ENCODE results near the gene CRMP1.
"Not testable (repeated sequence)": the region's sequence is repeated elsewhere in the genome, so short reads cannot be mapped to it uniquely, and the experiment has no call there.

CRMP1 gene

DNA sequence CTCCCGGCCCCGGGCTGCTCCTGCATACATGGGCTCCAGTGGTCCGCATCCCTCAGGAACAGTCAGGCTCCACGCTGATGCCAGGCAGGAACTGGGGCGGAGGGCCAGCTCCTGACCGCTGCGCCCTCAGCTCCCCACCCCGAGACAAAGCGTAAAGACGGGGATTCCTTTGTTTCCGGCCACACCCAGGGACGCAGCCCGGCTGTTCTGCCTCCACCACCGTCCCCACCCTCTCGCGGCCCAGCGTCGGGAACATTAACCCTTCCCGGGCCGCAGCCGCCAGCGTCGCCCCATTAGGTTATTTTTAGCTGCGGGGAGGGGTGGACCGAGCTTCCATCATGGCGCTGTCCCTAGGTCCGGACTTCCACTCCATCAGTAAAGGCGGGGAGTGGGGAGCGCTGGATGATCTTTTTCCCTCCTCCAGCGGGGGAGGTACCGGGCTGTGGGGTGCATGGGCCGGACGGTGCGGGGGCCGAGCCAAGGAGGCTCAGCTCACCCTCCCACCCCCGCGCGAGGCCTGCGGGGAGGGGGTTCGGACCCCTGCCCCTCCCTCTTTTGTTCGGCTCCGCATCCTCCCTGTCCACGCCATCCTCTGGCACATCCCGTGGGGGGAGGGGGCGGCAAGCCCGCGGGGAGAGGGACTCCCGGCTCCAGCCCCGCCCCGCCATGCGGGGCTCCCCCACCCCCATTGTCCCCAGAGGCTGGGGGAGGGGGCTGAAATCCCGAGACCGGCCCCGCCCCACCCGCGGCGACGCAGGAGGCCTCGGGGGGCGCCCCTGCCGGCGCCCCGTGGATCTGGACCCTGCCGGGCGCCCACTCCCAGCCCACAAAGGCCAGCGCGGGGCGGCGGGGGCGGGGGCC lies 5.3 kb downstream of the CRMP1 start:
- DNase-seq: no peak

DNA sequence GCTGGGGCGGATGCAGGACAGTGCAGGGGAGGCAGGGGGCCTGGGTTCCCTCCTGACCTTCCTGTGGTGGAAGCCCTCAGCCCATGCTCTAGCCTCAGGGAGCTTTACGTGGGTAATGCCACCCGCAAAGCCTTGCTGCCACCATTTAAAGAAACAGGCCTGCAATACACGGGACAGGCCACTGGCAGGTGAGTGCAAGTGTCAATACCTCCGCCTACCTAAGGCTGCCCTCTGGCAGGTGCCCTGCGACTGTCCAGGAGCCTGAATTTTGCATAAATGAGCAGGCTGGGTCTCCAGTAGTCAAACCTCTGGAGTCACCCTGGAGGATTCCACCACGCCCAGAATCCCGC lies 5.9 kb downstream of the CRMP1 start:
- no peak for DNase-seq

DNA sequence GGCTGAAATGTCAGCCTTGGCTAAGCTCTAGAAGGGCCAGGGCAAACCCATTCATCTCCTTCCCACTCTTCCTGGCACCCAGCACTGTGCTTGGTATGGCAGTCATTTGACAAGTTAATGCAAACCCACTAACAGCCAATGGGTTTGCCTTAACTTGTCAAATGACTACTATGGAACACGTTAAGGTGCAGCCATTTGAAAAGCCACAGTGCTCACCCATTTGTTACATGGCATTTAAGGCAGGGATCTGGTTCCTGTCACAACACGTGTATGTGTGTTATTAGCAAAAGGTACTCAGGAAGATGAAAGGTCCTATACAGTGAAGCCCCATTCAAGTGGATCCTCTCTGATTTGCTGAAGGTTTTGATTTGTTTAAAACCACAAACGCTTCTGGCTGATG lies 7.2 kb downstream of the CRMP1 start:
- no peak for DNase-seq

DNA sequence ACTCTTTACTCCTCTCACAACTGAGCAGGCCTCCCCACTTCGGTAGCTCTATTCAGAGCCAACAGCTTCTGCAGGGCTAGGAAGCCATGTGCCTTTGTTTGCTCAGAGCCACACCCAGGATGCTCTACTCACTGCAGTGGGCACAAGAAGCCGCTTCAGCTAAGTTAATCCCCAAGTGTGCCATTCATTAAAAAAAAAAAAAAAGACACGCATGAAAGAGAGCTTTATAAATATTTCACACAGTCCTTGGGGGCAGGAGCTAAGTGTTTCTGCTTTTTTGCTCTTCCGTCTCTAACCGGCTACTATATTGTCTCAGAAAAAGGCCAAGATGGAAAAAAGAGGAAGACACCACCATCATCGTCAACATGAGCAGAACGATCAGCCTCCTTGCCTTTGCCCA lies 8.1 kb downstream of the CRMP1 start:
- DNase-seq: no peak

DNA sequence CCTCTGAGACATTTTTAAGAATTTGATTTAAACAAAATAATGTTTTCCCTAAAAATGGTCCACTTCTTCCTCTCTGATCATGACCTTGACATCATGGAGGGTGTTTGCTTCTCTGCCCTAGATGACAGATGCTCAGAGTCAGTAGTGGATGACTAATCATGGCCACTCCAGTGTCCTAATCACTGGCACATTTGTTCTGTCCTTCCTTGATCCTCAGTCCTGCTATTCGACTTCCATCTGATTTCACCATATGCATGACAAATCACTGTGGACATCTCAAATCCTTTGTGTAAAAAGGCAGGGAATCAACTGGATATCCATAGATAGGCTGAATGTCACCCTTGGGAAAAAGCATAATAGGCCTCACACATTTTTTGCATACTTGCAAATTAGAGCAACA lies 9.0 kb downstream of the CRMP1 start:
- no peak for DNase-seq

DNA sequence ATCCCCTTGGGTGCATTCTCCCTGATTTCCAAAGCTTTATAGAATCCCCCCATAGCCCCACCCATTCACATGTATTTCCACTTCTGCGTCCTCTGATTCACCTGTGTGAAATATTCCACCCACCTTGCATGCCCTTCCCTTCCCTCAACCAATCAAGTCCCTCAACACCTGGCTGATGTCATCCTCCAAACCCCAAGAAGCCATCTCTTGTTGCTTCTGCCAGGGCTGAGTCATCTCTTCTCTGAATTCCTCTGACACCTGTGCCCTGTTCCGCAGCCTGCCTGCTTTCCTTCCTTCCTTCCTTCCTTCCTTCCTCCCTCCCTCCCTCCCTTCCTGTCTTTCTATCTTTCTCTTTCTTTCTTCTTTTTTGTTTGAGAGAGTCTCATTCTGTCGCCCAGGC lies 9.9 kb downstream of the CRMP1 start:
- no peak for DNase-seq

DNA sequence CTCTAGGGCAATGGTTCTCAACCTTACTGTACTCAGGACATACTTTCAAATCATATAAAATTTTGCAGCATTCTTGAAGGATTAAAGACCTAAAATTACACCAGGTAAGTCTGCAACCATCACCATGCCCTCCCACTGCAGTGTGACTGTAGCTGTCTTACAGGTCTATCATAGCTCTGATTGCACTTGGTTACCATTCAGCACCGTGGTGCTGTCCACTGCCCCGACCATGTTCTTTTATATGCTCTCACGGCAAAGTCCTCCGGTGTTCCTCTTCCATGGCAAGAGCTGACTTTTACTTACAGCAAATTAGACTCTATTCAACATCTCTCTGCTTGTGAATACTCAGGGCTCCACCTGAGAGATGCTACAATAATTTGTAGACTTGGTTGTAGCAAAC lies 11.5 kb downstream of the CRMP1 start:
- DNase-seq: no peak

DNA sequence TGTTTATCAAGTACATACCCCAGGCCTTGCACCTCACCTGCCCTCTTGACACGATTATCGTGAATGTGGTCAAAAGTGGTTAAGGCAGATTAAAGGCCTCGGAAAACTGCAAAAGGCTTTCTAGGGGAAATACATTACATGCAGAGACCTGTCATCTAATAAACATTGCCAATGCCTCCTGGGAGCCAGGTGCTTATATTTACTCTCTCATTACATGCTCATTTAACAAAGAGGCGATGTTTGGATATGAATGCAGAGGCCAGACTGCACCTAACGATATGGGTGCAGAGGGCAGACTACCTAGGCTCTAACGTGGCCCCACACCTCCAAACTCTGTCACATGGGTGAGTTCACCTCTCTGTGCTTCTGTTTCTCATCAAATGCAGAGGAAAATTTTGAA lies 14.5 kb downstream of the CRMP1 start:
- no peak for DNase-seq

DNA sequence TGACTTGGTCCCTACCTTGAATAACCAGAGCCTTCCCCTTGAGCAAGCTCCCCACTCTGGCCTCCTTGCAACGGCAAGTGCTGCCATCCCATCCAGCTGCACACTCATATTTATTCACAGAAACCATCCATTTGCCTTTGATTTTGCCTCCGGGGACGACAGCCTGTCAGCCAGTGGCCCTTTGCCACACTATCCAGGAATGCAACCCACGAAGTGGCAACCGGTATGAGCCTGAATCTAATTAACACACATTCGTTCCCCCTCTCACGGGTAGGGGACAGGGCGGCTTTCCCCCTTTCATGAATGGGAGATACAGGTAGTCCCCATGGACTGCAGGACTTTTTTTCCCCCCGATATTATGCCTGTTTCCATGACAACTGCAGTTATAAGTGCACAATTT lies 15.5 kb downstream of the CRMP1 start:
- no peak for DNase-seq

DNA sequence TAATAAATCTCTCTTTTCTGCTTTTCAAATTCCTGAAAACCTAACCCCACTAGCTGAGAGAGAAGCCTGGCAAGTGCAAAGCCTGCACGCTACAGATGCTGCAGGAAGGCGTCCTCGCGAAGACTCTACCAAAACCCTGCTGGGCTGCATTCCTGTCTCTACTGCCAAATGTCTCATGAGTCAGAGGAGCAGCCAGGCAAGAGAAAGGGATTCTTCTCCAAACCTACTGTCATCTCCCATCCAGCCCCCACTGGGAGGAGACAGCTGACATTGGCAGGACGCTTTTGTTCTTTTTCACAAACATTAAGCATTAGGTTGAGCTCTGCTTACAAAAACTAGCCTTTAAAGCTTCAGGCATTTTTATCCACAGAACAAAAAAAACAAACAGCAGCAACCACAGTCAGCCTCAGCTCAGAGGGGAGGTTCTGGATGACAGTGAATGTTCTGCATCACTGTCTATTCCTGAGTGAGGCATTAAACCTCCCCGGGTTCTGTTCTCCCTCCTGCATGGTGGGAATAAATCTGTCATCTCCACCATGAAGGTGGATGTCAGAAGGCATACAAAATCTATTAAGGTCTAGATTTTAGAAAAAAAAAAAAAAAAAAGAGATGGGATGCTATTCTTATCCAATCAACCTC lies 18.0 kb downstream of the CRMP1 start:
- DNase-seq: no peak

DNA sequence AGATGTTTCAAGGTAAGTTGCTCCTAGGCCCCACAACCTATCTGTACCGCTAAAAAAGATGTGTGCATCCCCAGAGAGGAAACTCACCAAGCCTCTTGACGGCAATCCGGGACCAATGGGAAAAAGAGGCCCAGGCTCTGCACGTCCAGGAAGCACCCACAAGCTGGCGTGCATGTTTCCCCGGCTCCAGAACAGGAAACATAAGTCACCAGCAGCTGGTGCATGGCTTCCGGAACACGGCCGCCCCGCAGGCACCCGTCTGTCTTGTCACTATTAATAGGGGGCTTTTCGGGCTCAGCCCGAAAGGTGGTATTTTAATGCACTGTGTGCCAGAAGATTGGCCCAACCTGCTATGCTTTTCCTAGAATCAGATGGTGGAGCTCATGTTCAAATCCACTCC lies 22.2 kb downstream of the CRMP1 start:
- DNase-seq: no peak

DNA sequence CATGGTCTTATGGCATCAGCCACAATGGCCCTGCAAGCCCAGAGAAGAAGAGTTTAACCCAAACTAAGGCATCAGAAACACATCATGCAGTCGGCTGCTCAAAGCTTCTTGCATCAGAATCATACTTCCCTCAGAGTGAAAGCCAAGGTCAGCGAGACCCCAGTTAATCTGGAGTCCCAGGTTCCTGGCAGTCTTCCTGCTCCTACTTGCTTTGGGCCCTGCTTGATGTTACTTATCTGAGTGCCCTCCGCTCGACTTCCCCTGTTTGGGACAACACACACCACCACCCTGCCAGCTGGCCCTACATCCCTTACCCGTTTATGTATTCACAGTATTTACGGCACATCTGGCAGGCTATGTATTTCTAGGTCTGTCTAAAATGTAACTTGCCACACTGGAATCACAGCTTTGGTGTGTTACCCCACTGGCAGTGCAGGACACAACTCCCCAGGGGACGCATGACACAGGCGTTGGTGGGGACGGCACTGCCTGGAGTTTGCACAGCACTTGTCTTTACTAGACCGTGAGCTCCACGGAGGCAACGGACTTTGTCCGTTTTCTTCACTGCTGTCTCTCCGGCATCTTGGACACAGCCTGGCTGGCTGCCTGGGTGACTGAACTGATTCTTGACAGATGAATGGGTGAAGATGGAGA lies 22.8 kb downstream of the CRMP1 start:
- DNase-seq: no peak

DNA sequence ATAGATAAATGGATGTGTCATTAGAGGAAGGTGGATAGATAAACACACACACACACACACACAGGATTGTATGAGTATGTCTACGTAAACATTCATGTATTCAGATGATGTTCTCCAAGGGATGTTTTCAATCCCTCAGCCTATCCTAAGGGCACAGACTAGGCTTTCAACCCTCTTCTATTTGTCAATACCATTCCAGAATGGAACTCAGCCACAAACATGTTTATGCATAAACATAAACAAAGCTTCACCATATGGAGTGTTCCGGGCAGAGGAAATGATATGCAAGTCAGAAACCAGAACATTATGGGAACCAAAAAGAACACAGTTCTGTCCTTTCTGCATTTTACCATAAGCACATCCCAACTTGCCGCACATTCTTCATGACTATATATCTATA lies 25.0 kb downstream of the CRMP1 start:
- DNase-seq: no peak

DNA sequence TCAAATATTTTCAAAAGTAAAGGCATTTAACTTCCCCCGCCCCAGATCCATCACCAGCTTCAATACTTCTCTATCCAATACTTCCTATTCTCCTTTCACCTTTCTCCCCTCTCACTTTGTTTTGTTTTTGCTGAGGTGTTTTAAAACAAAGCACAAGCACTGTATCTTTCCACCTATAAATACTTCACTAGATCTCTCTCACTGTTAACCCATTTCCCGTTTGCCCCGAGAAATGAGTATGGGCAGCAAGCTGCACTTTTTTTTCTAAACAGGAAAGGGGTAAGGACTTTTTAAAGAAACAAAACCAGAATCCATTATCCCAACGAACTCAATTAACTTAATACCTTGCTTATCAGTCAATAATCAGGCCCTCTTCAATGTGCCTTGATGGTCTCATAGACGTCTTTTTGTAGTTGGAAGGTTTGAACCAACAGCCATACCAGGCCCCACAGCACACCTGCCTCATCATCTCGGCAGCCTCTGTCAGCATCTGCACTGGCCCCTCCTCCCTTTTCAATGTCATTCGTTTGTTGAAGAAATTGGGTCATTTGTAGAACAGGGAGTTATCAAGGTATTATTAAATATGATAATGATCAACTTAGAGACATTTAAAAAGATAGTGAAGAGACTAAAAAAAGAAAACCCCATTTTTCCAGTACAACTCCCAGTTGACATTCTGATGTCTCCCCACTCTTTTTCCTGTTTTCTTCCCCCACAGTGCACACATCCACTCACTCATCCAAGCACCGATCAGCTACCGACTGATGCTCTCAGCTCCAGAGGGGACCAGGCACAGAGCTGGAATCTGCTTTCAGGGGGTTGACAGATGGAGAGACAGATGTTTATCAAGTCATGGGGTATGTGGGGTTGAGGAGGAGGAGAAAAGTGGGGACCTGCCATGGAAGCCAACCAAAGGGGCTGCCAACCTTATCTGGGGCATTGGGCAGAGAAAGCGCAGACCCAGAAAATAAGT lies 25.8 kb downstream of the CRMP1 start:
- DNase-seq: no peak

DNA sequence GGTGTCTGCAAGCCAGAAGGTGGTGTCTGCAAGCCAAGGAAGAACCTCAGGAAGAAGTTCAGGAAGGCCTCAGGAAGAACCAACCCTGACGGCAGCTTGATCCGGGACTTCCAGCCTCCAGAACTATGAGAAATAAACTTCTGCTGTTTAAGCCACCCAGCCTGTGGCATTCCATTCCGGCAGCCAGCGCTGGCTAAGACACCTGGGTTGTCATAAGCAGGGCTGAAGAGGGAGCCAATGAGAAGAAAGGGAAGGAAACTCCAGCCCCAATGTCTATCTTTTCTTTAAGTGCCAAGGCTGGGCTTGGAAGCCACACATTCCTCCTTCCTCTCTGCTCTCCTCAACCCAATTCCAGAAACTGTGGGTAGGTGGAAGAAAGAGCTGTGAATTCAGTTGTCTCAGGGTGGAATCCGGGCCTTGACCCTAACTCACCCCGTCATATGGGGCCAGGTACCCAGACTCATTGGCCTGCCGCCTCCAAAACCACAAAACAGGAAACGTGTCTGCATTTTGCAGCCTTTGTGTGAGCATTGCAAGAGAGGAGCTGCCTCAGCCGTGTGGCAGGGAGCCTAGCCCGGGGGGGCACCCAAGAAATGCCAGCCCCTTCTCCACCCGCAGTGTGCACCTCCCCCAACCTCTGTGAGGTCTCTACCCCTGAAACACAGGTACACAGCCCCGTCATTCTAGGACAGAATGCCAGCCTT lies 26.8 kb downstream of the CRMP1 start:
- no peak for DNase-seq

DNA sequence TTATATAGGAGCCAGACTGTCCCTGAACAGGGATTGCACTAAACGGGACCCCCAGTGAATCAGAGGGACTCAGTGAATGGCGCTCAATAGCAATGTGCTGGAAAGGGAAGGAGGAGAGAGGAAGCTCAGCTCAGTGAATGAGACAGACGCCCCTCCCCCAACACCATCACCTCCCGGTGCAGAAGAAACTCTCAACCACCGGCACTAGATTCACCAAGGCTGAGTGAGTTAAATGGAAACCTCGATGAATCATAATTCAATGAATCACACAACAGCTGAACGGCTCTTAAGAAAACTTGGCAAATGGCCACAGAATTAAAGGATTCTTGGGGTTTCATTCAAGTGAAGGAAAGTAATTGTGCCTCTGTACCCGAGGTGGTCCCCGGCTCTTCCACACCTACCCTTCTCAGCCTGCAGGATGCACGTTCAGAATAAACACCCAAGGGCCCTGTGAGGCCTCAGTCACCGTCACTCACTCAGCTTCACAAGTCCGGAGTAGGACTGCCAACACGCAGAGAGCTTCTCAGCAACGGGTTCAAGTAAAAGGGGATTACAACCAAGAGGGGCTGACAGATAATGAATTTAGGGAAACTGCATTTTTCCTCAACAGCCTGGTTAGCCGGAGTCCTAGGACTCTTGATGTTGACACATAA lies 29.3 kb downstream of the CRMP1 start:
- no peak for DNase-seq

DNA sequence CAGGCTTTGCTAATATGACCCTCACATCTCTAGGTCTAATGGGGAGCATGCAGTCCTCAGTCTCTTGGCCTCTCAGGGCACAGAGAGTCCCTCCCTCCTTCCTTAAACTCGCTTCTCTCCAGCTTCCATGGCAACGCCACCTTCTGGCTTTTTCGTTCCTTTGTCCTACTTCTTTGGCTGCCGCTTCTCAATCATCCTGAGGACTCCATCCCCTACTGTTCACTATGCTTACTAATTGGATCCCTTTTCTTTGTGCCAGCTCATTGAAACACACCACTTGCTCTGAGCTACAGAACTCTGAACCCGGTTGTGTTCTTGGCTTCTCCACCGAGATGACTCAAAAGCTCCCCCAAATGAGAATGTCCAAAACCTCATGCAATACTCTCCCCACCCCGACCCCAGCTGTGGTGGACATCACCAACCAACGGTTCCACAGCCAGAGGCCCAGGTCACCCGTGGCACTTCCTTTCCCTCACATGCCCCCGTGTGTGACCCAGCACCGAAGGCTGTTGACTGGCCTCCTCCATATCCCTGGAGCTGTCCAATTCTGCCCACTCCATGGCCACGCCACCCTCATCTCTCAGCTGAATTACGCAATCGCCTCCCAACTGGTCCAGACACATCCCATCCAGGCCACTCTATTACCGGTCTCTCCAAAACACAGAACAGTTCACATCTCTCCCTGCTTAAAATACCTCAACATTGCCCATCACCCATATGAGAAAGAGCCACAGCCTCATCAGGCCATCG lies 34.7 kb downstream of the CRMP1 start:
- no peak for DNase-seq

DNA sequence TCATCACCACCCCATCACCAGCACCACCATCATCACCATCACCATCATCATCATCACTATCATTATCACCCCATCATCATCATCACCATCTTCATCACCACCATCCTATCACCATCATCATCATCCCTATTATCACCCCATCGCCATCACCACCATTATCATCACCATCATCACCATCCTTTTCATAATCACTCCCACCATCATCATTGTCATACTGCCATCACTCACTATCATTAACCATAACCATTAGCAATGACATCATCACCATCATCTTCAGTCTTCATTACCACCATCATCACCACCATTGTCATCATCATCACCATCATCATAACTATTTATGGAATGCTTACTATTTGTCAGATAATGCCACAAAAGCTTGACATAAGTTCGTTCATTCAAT lies 35.7 kb downstream of the CRMP1 start:
- no peak for DNase-seq

DNA sequence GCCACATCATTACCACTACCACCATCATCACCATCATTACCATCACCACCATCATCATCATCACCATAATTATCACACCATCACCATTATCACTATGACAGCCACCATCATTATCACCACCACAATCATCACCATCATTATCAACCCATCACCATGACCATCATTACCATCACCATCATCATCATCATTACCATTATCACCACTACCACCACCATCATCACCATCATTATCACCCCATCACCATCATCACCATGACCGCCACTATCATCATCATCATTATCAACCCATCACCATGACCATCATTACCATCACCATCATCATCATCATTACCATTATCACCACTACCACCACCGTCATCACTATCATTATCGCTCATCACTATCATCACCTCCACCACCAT lies 36.5 kb downstream of the CRMP1 start:
- DNase-seq: not testable (repeated sequence)

DNA sequence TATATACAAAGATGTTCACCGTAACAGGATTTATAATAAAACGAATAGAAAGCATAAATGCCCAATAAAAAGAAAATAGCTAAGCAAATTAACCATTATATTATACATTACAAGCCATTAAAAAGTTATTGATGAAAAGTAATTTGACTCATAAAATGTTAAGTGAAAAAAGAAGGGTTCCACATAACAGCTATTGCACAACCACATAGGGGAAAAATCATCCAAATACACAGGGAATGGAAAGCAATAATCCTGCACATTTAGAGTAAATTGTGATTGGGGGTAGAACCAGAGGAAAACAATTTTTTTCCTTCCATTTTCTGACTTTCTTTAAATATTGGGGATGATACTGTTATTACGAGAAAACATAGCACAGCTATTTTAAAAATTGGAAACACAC lies 38.0 kb downstream of the CRMP1 start:
- no peak for DNase-seq

DNA sequence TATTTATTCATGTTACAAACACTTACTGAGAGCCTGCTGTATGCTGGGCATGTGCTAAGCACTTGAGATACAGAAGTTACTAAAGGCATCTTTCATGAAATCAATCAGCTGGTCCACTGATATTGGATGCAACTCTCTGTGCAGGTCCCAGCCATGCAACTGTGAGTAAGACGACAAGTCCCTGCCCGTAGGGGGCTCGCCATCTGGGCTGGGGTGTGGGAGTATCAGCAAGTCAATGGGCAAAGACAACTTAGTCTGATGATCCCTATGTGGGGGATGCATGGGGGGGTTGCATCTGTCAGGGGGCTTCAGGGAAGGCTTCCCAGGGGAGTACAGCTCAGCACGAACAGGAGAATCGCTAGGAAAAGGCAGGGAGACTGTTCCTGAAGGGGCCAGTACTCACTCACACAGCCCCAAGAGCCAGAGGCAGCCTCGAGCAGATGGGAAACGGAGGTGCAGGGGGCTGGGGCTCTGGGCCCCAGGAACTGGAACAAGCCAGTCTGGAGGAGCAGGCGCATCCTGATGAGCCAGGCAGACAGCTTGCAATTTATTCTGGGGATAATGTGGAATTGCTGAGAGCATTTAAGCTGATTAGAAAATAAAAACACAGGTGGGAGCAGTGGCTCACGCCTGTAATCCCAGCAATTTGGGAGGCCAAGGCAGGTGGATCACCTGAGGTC lies 40.2 kb downstream of the CRMP1 start:
- DNase-seq: no peak

All from NCI-H510A (cell line).